Non-pigmented ciliary epithelial cell (primary cell): ENCODE results near the gene PPP6R2.

ENCODE experiments used
- DNase-seq: peaks from one replicate; pipeline ENCODE4 v3.0.0-alpha.2; 2010; ENCODE audit warnings: low read depth

PPP6R2 gene

DNA sequence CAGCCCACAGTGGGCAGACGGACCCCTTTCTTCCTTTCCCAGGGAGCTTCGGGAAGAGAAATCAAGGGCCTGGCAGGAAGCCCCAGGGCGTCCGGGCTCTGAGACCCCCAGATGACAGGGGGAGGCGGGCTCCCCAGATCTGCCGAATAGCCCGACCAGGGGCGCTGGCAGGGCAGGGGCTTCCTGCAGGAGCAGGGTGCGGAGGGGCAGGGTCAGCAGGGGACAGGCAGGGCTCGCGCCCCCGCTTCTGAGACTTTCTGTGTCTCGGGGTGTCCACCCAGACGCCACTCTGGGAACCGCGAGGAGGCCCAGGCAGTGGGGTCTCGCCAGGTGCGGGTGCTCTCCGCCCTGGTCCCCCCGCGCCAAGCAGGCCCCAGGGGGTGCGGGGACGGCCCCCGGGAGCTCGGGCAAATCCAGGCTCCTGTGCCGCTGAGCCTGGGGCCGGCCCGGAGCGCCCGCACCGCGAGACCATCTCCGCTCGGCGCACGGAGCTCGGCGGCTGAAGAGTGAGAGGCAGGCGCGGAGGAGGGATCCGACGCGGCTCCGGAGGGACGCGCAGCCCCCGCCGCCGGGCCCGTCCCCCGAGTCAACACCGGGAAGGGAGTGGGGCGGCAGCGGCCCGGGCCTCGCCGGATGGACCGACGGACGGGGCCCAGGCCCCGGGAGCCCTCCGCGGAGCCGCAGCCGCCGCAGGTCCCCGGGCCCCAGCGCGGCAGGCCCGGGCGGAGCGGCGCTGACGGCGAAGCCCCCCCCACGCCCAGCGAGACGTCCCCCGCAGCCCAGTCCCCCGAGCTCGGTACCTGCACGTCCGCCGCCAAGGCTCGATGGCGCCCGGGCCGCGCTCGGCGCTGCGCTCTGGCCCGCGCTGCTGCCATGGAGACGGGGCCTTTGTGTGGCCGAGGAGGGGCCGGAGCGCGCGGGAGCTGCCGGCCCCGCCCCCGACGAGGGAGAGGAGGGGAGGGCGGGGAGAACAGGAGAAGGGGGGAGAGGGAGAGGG, 36.1 kb upstream of the PPP6R2 start, which contains the start of gene PLXNB2:
Gene PLXNB2 (minus strand): TSS at position 894 of the 997 bp plus-strand sequence. CDS start 17,062 bp downstream, outside the sequence.
- DNase-seq, result no peak

DNA sequence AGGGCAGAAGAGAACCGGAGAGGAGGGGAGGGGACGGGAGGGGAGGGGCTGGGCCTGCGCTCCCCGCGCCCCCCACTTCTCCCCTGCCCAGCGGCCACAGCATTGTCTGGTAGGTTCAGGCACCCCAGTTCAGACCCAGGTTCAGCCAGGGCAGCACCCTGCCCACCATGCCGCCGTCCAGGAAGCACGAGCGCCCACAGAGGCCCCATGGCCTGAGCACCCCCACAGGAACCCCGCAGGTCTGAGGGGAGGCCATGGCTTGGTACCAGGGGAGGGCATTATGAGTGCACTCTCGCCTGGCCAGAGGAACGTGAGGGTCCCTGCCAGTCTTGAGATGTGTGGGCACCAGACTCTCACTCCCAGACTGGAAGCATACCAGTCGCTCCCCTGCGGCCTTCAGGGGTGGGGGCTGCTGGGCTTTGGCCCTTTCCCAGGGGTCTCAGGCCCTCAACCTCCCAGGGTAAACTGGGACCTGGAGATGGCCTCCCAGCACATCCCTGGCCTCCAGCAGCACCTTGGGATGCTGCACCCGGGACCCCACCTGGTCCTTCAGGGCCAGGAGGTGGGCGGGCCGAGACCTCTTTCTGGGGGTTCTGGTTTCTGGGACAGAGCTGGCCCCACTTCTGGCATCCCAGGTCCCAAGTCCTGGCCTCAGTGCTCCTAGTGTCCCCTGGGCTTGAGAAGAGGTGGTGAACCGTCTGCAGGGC, 35.1 kb upstream of the PPP6R2 start:
- DNase-seq, result no peak

DNA sequence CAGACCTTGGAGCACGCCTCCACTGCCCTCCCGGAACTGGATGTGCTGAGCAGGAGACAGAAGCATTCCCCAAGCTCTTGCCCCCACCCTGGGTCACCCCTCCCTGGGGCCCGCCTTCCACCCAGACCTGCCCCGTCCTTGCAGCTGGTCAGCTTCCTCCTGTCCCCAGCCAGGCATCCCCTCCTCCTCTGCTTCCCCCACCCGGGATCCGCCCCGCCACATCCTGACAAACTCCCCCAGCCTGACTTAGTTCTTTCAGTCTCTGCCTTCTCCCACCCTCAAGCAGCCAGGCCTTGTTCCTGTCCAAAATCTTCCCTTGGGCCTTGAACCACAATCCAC, 34.6 kb upstream of the PPP6R2 start:
- no peak for DNase-seq

- no peak for DNase-seq
These were observed 34.0 kb upstream of the PPP6R2 start for GRCh38 chr22:50308986-50309600.

DNA sequence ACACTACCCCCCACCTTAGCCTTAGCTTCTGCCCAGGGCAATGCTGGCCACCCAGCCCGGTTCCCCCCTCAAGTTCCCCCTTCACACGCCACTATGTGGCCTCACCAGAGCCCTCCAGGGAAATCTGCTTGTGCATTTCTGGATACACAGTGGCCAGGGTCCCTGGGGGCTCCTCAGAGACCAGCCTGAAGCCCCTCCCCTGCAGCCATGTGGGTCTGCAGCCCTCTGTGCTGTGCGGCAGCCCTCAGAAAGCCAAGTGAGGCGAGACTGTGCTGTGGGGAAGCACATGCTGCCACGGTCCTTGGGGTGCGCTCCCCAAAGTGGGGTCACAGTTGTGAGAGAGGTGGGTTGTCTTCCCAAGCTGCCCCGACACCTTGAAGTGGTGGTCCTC, 33.5 kb upstream of the PPP6R2 start:
- DNase-seq, result no peak

- no peak for DNase-seq
These were observed 33.0 kb upstream of the PPP6R2 start for GRCh38 chr22:50310031-50310722.

- DNase-seq, result no peak
These were observed 32.1 kb upstream of the PPP6R2 start for GRCh38 chr22:50310949-50311444.

- no peak for DNase-seq
These were observed 31.3 kb upstream of the PPP6R2 start for GRCh38 chr22:50311606-50312351.

GRCh38 chr22:50312371-50312770, 30.8 kb upstream of the PPP6R2 start:
- no peak for DNase-seq

GRCh38 chr22:50313021-50313420, 30.1 kb upstream of the PPP6R2 start:
- DNase-seq, result no peak

- no peak for DNase-seq
These were observed 29.5 kb upstream of the PPP6R2 start for GRCh38 chr22:50313600-50313999.

GRCh38 chr22:50314081-50314454, 29.1 kb upstream of the PPP6R2 start:
- DNase-seq, result no peak

DNA sequence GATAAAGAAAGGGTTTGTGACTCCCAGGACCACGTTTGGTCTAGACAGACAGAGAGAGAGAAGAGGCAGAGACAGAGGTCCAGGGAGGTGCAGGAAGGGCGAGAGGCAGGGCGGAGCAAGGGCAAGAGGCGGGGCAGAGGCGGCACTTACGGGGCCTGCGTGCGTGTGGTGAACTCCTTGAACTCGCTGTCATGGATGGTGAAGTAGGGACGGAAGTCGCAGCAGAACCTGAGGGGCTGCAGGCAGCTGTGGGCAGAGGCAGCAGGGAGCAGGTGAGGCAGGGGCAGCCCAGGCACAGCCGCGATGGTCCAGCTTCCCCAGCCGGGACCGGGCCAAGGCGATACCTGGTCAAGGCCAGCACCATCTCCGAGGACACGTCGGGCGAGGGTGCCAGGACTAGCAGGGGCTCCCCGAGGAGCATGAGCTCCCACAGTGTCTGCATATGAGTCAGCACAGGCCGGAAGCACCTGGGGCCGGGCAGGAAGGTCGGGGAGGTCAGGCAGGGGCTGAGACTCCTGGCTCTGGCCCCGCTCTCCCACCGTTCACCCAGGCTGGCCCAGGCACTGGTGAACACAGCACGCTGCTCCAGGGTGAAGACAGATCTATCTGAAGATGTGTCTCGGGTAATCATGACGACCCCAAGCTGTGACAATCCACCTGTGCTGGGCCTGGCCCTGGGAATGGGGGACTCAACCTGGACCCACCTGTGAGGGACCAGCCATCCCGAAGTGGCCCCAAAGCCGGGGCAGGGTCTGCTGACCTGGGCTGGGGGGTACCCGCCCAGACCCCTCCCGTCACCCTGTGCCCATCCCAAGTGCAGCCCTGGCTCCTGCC, 28.5 kb upstream of the PPP6R2 start:
- no peak for DNase-seq

GRCh38 chr22:50315289-50316113, 27.6 kb upstream of the PPP6R2 start:
- DNase-seq, result no peak

DNA sequence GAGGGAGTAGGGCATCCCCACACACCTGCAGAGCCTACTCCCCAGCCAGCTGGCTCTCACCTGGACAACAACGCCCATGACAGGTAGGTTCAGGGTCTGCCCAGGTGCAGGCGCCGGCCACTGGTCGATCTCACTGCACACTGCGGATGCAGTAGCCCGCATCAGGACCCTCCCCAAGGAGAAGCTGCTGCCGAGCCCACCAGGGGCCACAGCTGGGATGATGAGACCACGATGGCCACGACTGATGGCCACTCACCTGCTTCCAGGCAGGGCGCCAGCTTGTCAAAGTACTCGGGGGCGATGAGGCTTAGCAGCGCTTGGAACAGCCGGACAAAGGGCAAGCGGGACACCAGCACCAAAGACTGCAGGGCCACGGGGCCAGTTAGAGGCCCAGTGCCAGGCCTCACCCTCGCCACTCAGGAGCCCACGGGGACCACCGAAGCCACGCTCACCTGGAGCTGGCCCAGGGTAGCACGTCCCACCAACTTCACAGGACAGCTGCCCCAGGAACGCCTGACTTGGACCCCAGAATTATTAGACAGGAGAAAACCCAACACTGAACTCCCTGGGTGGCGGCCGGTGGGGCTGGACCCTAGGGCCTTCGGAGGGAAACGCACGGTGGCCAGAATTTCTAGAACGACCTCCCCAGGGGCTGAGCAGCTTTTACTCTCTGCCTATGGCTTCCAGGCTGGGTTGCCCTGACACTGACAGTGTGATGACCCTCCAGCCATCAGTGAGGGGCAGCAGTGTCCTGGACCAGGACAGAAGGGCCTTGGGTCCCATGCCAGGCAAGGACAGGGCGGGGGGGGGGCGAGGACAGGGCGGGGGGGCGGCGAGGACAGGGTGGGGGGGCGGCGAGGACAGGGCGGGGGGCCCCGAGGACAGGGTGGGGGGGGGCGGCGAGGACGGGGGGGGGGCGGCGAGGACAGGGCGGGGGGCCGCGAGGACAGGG, 26.7 kb upstream of the PPP6R2 start:
- DNase-seq, result no peak

GRCh38 chr22:50317178-50317577, 25.9 kb upstream of the PPP6R2 start:
- no peak for DNase-seq

DNA sequence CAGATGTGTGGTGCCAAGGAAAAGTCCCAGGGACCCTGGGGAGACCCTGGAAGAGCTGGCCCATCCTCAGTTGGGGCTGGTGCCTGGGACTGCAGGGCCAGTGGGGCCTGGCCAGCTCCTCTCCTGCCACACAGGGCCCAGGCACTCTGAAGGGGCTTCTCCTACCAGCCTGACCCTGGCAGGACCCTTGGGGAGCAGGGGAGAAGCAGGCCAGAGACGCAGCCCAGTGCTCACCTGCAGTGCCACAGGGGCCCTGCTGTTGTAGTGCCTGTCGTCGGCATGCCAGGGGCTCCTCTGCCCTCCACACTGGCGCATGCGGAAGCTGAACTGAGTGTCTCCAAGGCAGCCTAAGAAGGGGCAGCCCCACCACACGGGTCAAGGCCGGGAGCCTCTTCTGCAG, 25.5 kb upstream of the PPP6R2 start:
- no peak for DNase-seq

DNA sequence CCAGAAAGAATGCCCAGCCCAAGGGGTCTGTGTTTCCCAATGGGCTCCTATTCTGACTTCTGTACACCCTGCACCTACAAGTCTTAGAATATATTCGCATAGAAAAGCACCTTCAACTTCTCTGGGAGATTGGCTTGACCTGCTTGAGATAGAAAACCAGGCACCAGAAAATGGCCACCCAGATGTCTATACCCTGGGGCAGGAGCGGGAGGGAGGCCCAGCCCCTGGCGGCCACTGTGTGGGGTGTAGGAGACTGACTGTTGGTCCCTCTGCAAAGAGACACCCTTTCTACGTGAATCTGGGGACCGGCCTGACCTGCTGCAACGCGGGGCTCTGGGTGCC, 24.8 kb upstream of the PPP6R2 start:
- no peak for DNase-seq
